ENCODE measurements around the gene CYP17A1.

GRCh38 chr10:102801496-102801895 lies 35.7 kb downstream of the CYP17A1 start:
- no peak for TF ChIP-seq CTCF (IDR thresholded peaks at IDR 0.05)
- TF ChIP-seq POLR2A (IDR thresholded peaks at IDR 0.05) = no peak
